Suprapubic skin (tissue), 3 donors: Measurements from ENCODE around the gene KIRREL3.

ENCODE experiments used
- CTCF ChIP-seq, 2 donors: fragments of 200-600 bp in 1 of 2; fragments of 450-650 bp in 1 of 2; sonication (generic) in 1 of 2; IDR thresholded peaks; one replicate each; pipeline ENCODE4 v1.5.1; 2016 to 2019; ENCODE audit warnings: antibody characterized with exemption in 2 of 2, mild to moderate bottlenecking in 1 of 2, moderate library complexity in 1 of 2
- POLR2AphosphoS5 ChIP-seq, 3 donors: sonication (generic); formaldehyde crosslinking; IDR thresholded peaks; one replicate each; pipeline ENCODE4 v1.6.1; 2017; ENCODE audit warnings: antibody characterized with exemption in 3 of 3

GRCh38 chr11:127037596-127037995 is 37.0 kb upstream of the KIRREL3 start:
- TF ChIP-seq CTCF (IDR thresholded peaks at IDR 0.05) (no peak), POLR2AphosphoS5 (IDR thresholded peaks at IDR 0.05) (no peak)
